ENCODE results near the gene PSTPIP1.

The PSTPIP1 gene

GRCh38 chr15:77053709-77054108, 58.8 kb downstream of the PSTPIP1 start:
- TF ChIP-seq, protein P1, sequence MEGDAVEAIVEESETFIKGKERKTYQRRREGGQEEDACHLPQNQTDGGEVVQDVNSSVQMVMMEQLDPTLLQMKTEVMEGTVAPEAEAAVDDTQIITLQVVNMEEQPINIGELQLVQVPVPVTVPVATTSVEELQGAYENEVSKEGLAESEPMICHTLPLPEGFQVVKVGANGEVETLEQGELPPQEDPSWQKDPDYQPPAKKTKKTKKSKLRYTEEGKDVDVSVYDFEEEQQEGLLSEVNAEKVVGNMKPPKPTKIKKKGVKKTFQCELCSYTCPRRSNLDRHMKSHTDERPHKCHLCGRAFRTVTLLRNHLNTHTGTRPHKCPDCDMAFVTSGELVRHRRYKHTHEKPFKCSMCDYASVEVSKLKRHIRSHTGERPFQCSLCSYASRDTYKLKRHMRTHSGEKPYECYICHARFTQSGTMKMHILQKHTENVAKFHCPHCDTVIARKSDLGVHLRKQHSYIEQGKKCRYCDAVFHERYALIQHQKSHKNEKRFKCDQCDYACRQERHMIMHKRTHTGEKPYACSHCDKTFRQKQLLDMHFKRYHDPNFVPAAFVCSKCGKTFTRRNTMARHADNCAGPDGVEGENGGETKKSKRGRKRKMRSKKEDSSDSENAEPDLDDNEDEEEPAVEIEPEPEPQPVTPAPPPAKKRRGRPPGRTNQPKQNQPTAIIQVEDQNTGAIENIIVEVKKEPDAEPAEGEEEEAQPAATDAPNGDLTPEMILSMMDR (IDR thresholded peaks at IDR 0.05; ENCODE audit: low read depth, low read length, missing control alignments), result no peak
- H3K4me3 ChIP-seq (replicated peaks; ENCODE audit: low read depth, low read length), result no peak overlapping the region
- DNase-seq (ENCODE audit: extremely low read depth, low read depth), result no peak

GRCh38 chr15:77057072-77057471, 62.1 kb downstream of the PSTPIP1 start:
- DNase-seq (ENCODE audit: extremely low read depth, low read depth), result no peak
- no peak overlapping the region for H3K4me3 ChIP-seq (replicated peaks; ENCODE audit: low read depth, low read length)
- TF ChIP-seq, protein P1 (IDR thresholded peaks at IDR 0.05; ENCODE audit: low read depth, low read length, missing control alignments), result no peak

GRCh38 chr15:77057685-77058084, 62.8 kb downstream of the PSTPIP1 start:
- no peak overlapping the region for H3K4me3 ChIP-seq (replicated peaks; ENCODE audit: low read depth, low read length)
- TF ChIP-seq, protein P1 (IDR thresholded peaks at IDR 0.05; ENCODE audit: low read depth, low read length, missing control alignments), result no peak
- no peak for DNase-seq (ENCODE audit: extremely low read depth, low read depth)

- DNase-seq (ENCODE audit: extremely low read depth, low read depth), result no peak
- TF ChIP-seq, protein P1 (IDR thresholded peaks at IDR 0.05; ENCODE audit: low read depth, low read length, missing control alignments), result no peak
- no peak overlapping the region for H3K4me3 ChIP-seq (replicated peaks; ENCODE audit: low read depth, low read length)
Observed at GRCh38 chr15:77058468-77058867, 63.5 kb downstream of the PSTPIP1 start.

DNA sequence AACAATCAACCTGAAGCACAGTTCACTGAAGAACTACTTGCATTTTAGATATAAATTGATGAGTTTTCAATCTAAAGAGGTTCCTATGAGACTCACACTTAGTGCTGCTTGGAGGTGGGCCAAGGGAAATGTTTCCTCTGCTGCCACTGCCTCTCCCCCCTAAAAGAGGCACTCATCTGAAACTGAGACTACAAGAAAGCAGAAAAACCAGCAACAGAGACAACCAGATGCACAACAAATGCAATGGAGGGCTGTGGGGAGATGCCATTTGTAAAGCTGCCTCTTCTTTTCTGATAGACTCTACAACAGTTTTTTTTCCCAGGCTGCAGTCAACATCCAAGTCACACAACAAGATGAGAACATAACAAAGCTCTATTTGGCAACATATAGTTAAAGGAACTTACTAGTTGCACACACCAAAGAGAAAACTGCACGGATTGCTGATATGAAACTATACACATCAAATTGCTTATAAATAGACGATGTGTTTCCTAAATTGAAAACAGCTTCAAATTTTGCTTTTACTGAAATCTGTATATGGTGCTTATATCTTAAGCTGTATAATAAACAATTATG, 64.9 kb downstream of the PSTPIP1 start:
- no peak overlapping the region for H3K4me3 ChIP-seq (replicated peaks; ENCODE audit: low read depth, low read length)
- DNase-seq (ENCODE audit: extremely low read depth, low read depth), result no peak
- TF ChIP-seq, protein P1 (IDR thresholded peaks at IDR 0.05; ENCODE audit: low read depth, low read length, missing control alignments), result no peak

DNA sequence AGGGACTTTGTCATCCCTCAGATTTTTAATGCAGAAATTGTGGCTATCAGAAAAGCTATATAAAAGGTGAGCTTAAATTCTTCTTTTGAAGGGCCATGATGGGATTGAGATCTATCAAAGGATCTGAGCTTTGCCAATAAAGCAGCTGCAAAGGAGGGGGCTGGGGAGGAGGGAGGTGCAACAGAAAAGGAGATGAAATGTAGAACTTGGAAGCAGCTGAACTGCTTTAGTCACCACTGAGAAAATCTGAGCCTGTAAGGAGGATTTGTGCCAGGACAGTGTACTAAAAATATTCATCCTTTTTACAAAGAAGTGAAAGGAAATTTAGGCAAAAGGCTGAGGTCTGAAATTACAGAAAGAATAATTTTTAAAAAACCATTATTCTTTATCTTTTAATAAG, 65.6 kb downstream of the PSTPIP1 start:
- H3K4me3 ChIP-seq (replicated peaks; ENCODE audit: low read depth, low read length), result no peak overlapping the region
- no peak for DNase-seq (ENCODE audit: extremely low read depth, low read depth)
- TF ChIP-seq, protein P1 (IDR thresholded peaks at IDR 0.05; ENCODE audit: low read depth, low read length, missing control alignments), result no peak

- TF ChIP-seq, protein P1 (IDR thresholded peaks at IDR 0.05; ENCODE audit: low read depth, low read length, missing control alignments), result no peak
Observed at GRCh38 chr15:77063249-77063648, 68.3 kb downstream of the PSTPIP1 start.

More at GRCh38 chr15:77063249-77063648, 68.3 kb downstream of the PSTPIP1 start:
- DNase-seq (ENCODE audit: extremely low read depth, low read depth), result no peak
- no peak overlapping the region for H3K4me3 ChIP-seq (replicated peaks; ENCODE audit: low read depth, low read length)

Measured in HFF-Myc (cell line).